Measurements from ENCODE around the gene GNAS.
"Not testable (repeated sequence)": the region's sequence is repeated elsewhere in the genome, so short reads cannot be mapped to it uniquely, and the experiment has no call there.

Gene GNAS

GRCh38 chr20:58828804-58829203 is 23.7 kb upstream of the GNAS start:
- DNase-seq: not testable (repeated sequence)

- no peak for DNase-seq
Observed at GRCh38 chr20:58829531-58829941, 23.0 kb upstream of the GNAS start.

- no peak for DNase-seq
Observed at GRCh38 chr20:58832457-58832856, 20.1 kb upstream of the GNAS start.

GRCh38 chr20:58833921-58834320 is 18.6 kb upstream of the GNAS start:
- no peak for DNase-seq

- DNase-seq: no peak
Observed at GRCh38 chr20:58835231-58835630, 17.3 kb upstream of the GNAS start.

- DNase-seq: no peak
Observed at GRCh38 chr20:58836616-58837204, 15.8 kb upstream of the GNAS start.

- no peak for DNase-seq
Observed at GRCh38 chr20:58837717-58838116, 14.8 kb upstream of the GNAS start.

- DNase-seq: no peak
Observed at GRCh38 chr20:58838174-58838573, 14.3 kb upstream of the GNAS start.

GRCh38 chr20:58839474-58839874 is 13.0 kb upstream of the GNAS start:
- no peak for DNase-seq

GRCh38 chr20:58839991-58840747 is 12.3 kb upstream of the GNAS start:
- DNase-seq: no peak

GRCh38 chr20:58840816-58841538 is 11.5 kb upstream of the GNAS start:
- DNase-seq: no peak

- no peak for DNase-seq
Observed at GRCh38 chr20:58841539-58842264, 10.8 kb upstream of the GNAS start.

- DNase-seq: no peak
Observed at GRCh38 chr20:58842276-58842675, 10.2 kb upstream of the GNAS start.

GRCh38 chr20:58843128-58843556 is 9.4 kb upstream of the GNAS start:
- no peak for DNase-seq

- no peak for DNase-seq
Observed at GRCh38 chr20:58845706-58846105, 6.8 kb upstream of the GNAS start.

GRCh38 chr20:58847463-58847862 is 5.1 kb upstream of the GNAS start:
- DNase-seq: no peak

GRCh38 chr20:58850693-58851174 is 1.8 kb upstream of the GNAS start, which contains the start of gene GNAS-AS1:
GNAS-AS1 (minus strand) TSS chr20:58850902.
- no peak for DNase-seq

GRCh38 chr20:58851221-58851968 is 1.1 kb upstream of the GNAS start:
- DNase-seq: no peak

- DNase-seq: no peak
Observed at GRCh38 chr20:58851969-58852458, 502 bp upstream of the GNAS start.

- DNase-seq: no peak
Observed at GRCh38 chr20:58853466-58853865, 950 bp downstream of the GNAS start.

- no peak for DNase-seq
Observed at GRCh38 chr20:58853976-58854637, 1.6 kb downstream of the GNAS start.

Data from NCI-H510A (cell line).